ENCODE data around the gene ANKEF1.

The ANKEF1 gene

GRCh38 chr20:10096790-10097189 lies 62.0 kb downstream of the ANKEF1 start:
- H3K4me3 ChIP-seq (ENCODE audit: low read length) = no peak overlapping the region
- no peak for DNase-seq (ENCODE audit: low read depth)
- TF ChIP-seq, protein P1, sequence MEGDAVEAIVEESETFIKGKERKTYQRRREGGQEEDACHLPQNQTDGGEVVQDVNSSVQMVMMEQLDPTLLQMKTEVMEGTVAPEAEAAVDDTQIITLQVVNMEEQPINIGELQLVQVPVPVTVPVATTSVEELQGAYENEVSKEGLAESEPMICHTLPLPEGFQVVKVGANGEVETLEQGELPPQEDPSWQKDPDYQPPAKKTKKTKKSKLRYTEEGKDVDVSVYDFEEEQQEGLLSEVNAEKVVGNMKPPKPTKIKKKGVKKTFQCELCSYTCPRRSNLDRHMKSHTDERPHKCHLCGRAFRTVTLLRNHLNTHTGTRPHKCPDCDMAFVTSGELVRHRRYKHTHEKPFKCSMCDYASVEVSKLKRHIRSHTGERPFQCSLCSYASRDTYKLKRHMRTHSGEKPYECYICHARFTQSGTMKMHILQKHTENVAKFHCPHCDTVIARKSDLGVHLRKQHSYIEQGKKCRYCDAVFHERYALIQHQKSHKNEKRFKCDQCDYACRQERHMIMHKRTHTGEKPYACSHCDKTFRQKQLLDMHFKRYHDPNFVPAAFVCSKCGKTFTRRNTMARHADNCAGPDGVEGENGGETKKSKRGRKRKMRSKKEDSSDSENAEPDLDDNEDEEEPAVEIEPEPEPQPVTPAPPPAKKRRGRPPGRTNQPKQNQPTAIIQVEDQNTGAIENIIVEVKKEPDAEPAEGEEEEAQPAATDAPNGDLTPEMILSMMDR (IDR thresholded peaks at IDR 0.05; ENCODE audit: insufficient read depth, low read depth, low read length, missing control alignments) = no peak

DNA sequence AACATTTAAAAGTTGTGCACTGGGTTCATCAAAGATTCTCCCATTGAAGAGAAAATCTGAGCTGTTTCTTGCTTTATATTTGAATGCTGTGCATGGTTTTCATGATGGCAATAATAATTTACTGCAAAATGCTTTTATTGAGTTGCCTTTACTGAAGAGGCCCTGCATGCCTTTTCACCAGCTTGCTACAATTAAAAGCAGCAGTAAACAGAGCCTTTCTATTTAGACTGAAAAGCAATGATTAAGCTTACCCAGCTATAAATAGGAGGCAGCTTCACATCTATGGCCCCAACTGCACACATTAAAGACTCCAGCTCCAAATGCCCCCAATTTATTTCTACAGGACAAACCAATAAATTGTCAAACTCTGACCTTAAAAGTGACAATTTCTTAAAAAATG lies 70.3 kb downstream of the ANKEF1 start:
- no peak for DNase-seq (ENCODE audit: low read depth)
- no peak overlapping the region for H3K4me3 ChIP-seq (ENCODE audit: low read length)
- TF ChIP-seq, protein P1 (IDR thresholded peaks at IDR 0.05; ENCODE audit: insufficient read depth, low read depth, low read length, missing control alignments) = no peak
